ENCODE results near the gene PALLD. TPM values are rescaled to one million over a fixed set of nuclear protein-coding genes. Genes with fewer than 3 reads are reported as not detected.

Gene PALLD
- total and polyA plus RNA-seq, 2 of the 8 experiments (the other 6 are each of a cell fraction or from before 2014, with no cell fraction given): 10.5 to 25.0 TPM

- ChIA-PET POLR2A (ENCODE audit: partially characterized antibody) (interaction anchor here (0.6 to 1.0 kb wide), 2 partner anchors 60 to 64 kb away, joined by 3 read pairs; no protein-coding TSS in a partner anchor), CTCF (ENCODE audit: partially characterized antibody) (interaction anchor here (1.0 to 2.7 kb wide), 5 partner anchors 9 to 286 kb away, joined by 3 to 11 read pairs (median 6); no protein-coding TSS in a partner anchor)
- no peak overlapping the region for H2BK5ac ChIP-seq (ENCODE audit: low read depth, low read length)
- no peak overlapping the region for H2AK5ac ChIP-seq (ENCODE audit: low read depth, low read length)
- H3K4me1 ChIP-seq (replicated peaks in 1 of 4; ENCODE audit: control insufficient read depth in 3 of 4, insufficient read depth in 4 of 4, low read length in 3 of 4): peaks cover 6 to 22% (median 18%) of the 10 kb centered on the region in 4 experiments; a peak in 6 of 7 replicates
- H2BK20ac ChIP-seq (ENCODE audit: low read length): no peak overlapping the region
- H3K23me2 ChIP-seq (ENCODE audit: low read depth, low read length): peaks cover 2% of the 10 kb centered on the region
- no peak overlapping the region for H4K5ac ChIP-seq (ENCODE audit: insufficient read length, low read depth, low read length)
- DNase-seq (ENCODE audit: low read depth in 1 of 2, low spot score in 2 of 2) (no peak), FAIRE-seq (no peak)
- peak overlapping the region in 1 of 4 experiments; percentile 77; a peak in 5 of 8 replicates for H3K4me3 ChIP-seq (ENCODE audit: extremely low read depth in 1 of 4, insufficient read depth in 2 of 4, low read depth in 3 of 4, low read length in 4 of 4)
- H3K79me2 ChIP-seq (ENCODE audit: control insufficient read depth in 1 of 2, insufficient read depth in 2 of 2, low read length in 2 of 2): no peaks in the 10 kb centered on the region
- no peak overlapping the region for H3K27ac ChIP-seq (ENCODE audit: low read depth, low read length)
- no peak overlapping the region for H4K8ac ChIP-seq (ENCODE audit: extremely low read depth, insufficient read depth, low read length)
- H2BK120ac ChIP-seq (replicated peaks; ENCODE audit: low read depth, low read length): no peak overlapping the region
- WGBS, 2 experiments (ENCODE audit: extremely low coverage in 1 of 2, insufficient coverage in 1 of 2, insufficient read length in 1 of 2, insufficient replicate concordance in 2 of 2, low coverage in 1 of 2, low lambda C conversion rate in 2 of 2, missing lambda C conversion rate in 1 of 2): 83% methylated on average over 4 of the region's 4 CpGs; no CpG with 5 or more reads in 1 of the 2 experiments
- H3K4ac ChIP-seq (replicated peaks; ENCODE audit: insufficient read length, low read depth, low read length): no peak overlapping the region
- no peak overlapping the region for H3K14ac ChIP-seq (ENCODE audit: insufficient read length)
- no peaks in the 10 kb centered on the region for H3K79me1 ChIP-seq (ENCODE audit: low read depth, low read length)
- peak overlapping the region; percentile 75 to 78; a peak in 3 of 4 replicates for H3K4me2 ChIP-seq (ENCODE audit: insufficient read depth in 1 of 2, low read depth in 2 of 2, low read length in 2 of 2)
- H3K23ac ChIP-seq (ENCODE audit: insufficient read length): no peak overlapping the region
- H3K9me3 ChIP-seq (ENCODE audit: insufficient read depth in 2 of 2, low read depth in 1 of 2, low read length in 1 of 2): no peaks in the 10 kb centered on the region
- H4K91ac ChIP-seq (replicated peaks; ENCODE audit: insufficient read length, low read length): no peak overlapping the region
- TF ChIP-seq FOSL1 (IDR thresholded peaks at IDR 0.05; ENCODE audit: insufficient read depth, low read depth, low read length) (no peak), KDM1A (IDR thresholded peaks at IDR 0.05; ENCODE audit: borderline replicate concordance, low read length) (no peak), CTBP2 (IDR thresholded peaks at IDR 0.05; ENCODE audit: borderline replicate concordance, insufficient read depth, insufficient read length, low read length) (peak; percentile 2)
- no peak overlapping the region for H3K56ac ChIP-seq (replicated peaks; ENCODE audit: insufficient read length, low read depth, low read length)
- H3K9ac ChIP-seq (replicated peaks in 1 of 4; ENCODE audit: extremely low read depth in 1 of 4, low read depth in 3 of 4, low read length in 3 of 4): no peak overlapping the region
- no peaks in the 10 kb centered on the region for H4K20me1 ChIP-seq (replicated peaks in 1 of 2; ENCODE audit: control insufficient read depth in 1 of 2, insufficient read depth in 2 of 2, low read length in 2 of 2)
- H2BK12ac ChIP-seq (ENCODE audit: low read depth, low read length): no peak overlapping the region
- H2BK15ac ChIP-seq (ENCODE audit: low read length): no peak overlapping the region
- no peak overlapping the region for H3K18ac ChIP-seq (ENCODE audit: extremely low read depth, low read length)
- H2AFZ ChIP-seq (ENCODE audit: low read length): no peak overlapping the region
- H3K36me3 ChIP-seq (ENCODE audit: control insufficient read depth in 2 of 4, insufficient read depth in 4 of 4, low read length in 3 of 4): no peaks in the 10 kb centered on the region
- peaks cover 0 to 1% (median 0%) of the 10 kb centered on the region in 4 experiments; a peak in 3 of 7 replicates for H3K27me3 ChIP-seq (replicated peaks in 1 of 4; ENCODE audit: control insufficient read depth in 3 of 4, extremely low read depth in 1 of 4, insufficient read depth in 3 of 4, low read length in 3 of 4)
Observed at GRCh38 chr4:168633064-168633463, 136.2 kb downstream of the PALLD start.

Measured in H1 (cell line).